HCT116 (cell line): ENCODE results near the gene HSPA9.

ENCODE experiments used
- ATF3 ChIP-seq: IDR thresholded peaks from 2 replicates; pipeline ENCODE4 v1.6.1; 2012
- CTCF ChIP-seq, 3 experiments: fragments of 200-600 bp in 1 of 3; sonication (generic) in 1 of 3; IDR thresholded peaks in 2 of 3; conservative IDR thresholded peaks in 1 of 3; 2 replicates each; pipeline ENCODE4 v1.5.1; 2012 to 2017; ENCODE audit warnings: low read depth in 2 of 3, low read length in 2 of 3, antibody characterized with exemption in 1 of 3, borderline replicate concordance in 1 of 3, control low read depth in 1 of 3, mild to moderate bottlenecking in 1 of 3, mixed read lengths in 1 of 3, mixed run types in 1 of 3, moderate library complexity in 1 of 3; ENCODE audit not compliant: insufficient read depth in 1 of 3
- EZH2 ChIP-seq: fragments of 200-600 bp; sonication (generic); IDR thresholded peaks from 2 replicates; pipeline ENCODE4 v1.6.1; 2017; ENCODE audit warnings: antibody characterized with exemption, mixed run types
- EZH2phosphoT487 ChIP-seq: fragments of 200-600 bp; IDR thresholded peaks from 2 replicates; pipeline ENCODE4 v1.6.1; 2018; ENCODE audit warnings: antibody characterized with exemption, borderline replicate concordance
- FOSL1 ChIP-seq: IDR thresholded peaks from 2 replicates; pipeline ENCODE4 v1.6.1; 2012; ENCODE audit warnings: low read depth
- MAX ChIP-seq: IDR thresholded peaks from 2 replicates; pipeline ENCODE4 v1.6.1; 2012
- POLR2A ChIP-seq: IDR thresholded peaks from 2 replicates; pipeline ENCODE4 v1.7.0; 2011; ENCODE audit warnings: borderline replicate concordance; ENCODE audit not compliant: insufficient read depth, insufficient read length; ENCODE audit errors: extremely low read depth
- POLR2AphosphoS5 ChIP-seq: IDR thresholded peaks from 2 replicates; pipeline ENCODE4 v1.6.1; 2011; ENCODE audit warnings: mild to moderate bottlenecking, low read depth, low read length, moderate library complexity
- REST ChIP-seq: IDR thresholded peaks from 2 replicates; pipeline ENCODE4 v1.6.1; 2012; ENCODE audit warnings: low read depth
- SRF ChIP-seq: IDR thresholded peaks from 2 replicates; pipeline ENCODE4 v1.6.1; 2012; ENCODE audit warnings: low read depth
- YY1 ChIP-seq: IDR thresholded peaks from 2 replicates; pipeline ENCODE4 v1.6.1; 2011; ENCODE audit warnings: low read length, low read depth, moderate library complexity, mild to moderate bottlenecking; ENCODE audit not compliant: insufficient replicate concordance; ENCODE audit errors: extremely low read depth
- ZBTB33 ChIP-seq: IDR thresholded peaks from 2 replicates; pipeline ENCODE4 v1.6.1; 2011; ENCODE audit warnings: mild to moderate bottlenecking, low read length, moderate library complexity; ENCODE audit not compliant: insufficient replicate concordance; ENCODE audit errors: extremely low read depth
- ZNF274 ChIP-seq: fragments of 200-500 bp; sonication (Bioruptor generic); IDR thresholded peaks from 2 replicates; pipeline ENCODE4 v1.6.1; 2014; ENCODE audit warnings: mild to moderate bottlenecking, low read depth, low read length, inconsistent platforms

- TF ChIP-seq POLR2A: no peak
- TF ChIP-seq CTCF (IDR thresholded peaks at IDR 0.05 in 2 of 3, conservative IDR thresholded peaks at IDR 0.05 in 1 of 3; ENCODE audit: borderline replicate concordance in 1 of 3, insufficient read depth in 1 of 3, low read depth in 2 of 3, low read length in 2 of 3): no peak
- TF ChIP-seq YY1: no peak
- no peak for TF ChIP-seq ZNF274
- TF ChIP-seq REST: no peak
- no peak for TF ChIP-seq EZH2
- no peak for TF ChIP-seq POLR2AphosphoS5
- TF ChIP-seq SRF: no peak
- TF ChIP-seq FOSL1: no peak
- TF ChIP-seq EZH2phosphoT487: no peak
- TF ChIP-seq ATF3: no peak
- TF ChIP-seq ZBTB33: no peak
- no peak for TF ChIP-seq MAX
Measured at GRCh38 chr5:138541511-138542179, 33.6 kb downstream of the HSPA9 start.
